Activated T-helper 9 cell treated with anti-CD3 and anti-CD28 coated beads, Interleukin-2, amount 50 U/mL, for 16 hours (primary cell): ENCODE measurements around the gene DOCK9.

ENCODE experiments used
- DNase-seq: peaks from one replicate; pipeline ENCODE4 v3.0.0-alpha.2; 2020; ENCODE audit warnings: low read depth

DOCK9 gene

DNA sequence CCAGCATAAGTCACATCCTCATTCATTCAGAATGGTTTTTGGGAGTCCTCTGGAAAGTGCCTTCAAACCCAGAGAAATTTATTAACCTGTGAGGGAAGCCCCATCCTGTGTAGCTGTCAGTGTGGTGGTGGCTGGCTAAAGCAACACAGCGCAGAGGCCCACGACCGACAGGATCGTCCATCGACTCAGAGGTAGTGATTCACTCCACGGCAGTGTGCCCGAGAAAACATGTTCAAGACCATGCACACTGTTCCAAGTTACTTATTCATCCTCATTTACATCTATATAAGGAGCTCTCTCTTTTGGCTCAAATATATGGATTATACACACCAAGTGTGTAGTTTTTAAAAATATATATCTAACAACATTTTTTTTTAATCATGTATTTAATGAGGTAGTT, 129.1 kb downstream of the DOCK9 start:
- DNase-seq: no peak

DNA sequence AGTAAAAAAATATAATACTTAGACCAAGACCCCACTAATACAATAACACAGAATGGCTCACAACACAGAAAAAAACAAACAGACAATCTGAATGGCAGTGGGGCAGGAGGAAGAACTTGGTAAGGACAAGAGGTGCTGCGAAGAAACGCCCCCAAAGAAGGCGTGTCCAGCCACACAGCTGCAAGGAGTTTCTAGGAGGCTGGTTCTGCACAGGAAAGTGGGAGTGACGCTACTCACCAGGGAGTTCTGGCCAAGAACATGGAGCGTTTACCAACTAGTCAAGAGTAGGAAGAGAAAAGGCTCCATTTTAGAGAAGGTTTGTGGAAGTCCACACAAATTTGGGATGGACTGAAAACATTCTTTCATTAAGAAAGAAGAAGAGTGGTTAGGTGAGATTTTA, 130.1 kb downstream of the DOCK9 start:
- DNase-seq: no peak

DNA sequence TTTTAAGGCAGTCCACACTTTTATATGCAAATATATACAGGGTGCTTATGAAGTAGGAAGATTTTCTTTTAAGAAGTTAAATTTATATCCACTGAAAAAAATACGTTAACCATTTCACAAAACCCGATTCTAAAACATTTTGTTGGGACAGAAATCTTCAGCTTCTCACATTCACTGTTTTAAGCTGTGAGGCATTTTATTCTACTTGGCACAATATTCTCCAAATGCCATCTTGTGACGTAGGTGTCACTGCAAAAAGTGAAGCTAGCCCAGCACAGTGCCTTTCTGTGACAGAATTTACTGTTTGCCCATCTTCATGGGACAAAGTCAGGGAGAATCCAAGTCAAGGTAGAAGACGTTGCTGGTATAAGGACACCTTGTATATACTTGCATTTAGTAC, 130.9 kb downstream of the DOCK9 start:
- DNase-seq: no peak

DNA sequence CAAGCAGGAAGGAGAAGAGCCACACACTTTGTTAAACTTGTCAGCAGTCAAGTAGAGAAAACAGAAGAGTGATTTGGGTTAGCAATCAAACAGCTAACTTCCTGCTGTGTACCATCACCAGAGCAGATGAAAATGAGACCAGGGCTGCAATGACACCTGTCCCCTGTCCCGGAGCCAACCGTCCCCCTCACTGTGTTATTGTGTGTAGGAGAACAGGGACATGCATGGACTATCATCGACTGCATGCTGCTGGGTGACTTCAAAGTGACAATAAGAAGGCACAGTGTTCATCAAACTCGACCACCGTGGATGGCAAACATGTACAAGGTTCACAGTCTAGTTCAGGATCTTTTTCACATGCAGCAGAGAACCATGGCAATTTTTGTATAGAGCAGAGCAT, 131.3 kb downstream of the DOCK9 start:
- no peak for DNase-seq

DNA sequence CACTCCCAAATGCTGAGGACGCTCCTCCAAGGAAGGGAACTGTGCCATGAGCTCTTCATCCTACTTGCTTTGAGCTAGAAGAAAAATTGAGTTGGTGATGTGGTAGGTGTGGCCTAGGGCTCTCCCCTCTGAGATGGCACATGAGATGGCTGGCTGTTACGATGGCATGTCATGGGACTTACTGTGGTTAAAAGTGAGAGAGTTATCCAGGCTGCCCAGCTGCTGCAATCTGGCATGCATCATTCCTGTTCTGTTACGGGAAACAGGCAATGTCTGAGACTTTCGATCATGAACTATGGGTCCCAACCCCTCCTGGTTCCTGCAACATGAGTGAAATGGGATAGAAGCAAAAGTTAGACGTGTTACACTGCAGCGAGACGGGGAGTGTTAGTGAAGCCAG, 132.1 kb downstream of the DOCK9 start:
- DNase-seq: no peak

DNA sequence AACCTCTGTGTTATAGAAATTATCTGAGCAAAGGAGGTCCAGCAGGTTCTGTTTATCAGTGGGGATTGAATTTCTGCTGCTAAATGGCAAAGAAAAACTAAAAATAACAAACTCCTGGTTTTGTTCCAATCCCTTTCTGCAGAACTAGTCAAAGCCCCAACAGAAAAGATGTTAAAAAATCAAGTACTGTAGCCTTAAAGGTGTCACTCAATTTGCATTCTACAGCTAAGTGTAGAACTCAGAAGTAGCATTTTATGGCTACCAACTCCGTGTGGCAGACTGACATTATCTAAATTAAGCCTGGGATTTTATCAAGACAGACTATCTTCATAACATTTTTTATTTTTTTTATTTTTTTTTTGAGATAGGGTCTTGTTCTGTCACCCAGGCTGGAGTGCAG, 133.8 kb downstream of the DOCK9 start:
- DNase-seq: no peak

DNA sequence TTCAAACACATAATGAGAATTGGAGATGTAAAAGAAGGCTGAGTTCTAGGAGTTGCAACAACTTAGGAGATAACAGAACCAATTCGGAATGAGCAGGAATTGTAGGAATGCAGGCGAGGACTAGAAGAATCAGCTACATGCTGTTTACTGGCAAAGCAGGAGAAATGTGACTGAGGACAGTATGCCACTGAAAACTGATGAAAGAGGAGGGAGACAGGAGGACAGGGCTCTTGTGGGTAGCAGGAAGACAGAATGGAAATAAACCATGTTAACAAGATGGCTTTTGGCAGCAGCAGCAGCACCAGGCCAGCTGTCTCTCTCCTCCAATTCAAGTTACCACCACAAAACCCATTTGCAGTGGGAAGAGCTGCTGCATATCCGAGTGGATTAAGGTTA, 134.4 kb downstream of the DOCK9 start:
- DNase-seq: no peak

DNA sequence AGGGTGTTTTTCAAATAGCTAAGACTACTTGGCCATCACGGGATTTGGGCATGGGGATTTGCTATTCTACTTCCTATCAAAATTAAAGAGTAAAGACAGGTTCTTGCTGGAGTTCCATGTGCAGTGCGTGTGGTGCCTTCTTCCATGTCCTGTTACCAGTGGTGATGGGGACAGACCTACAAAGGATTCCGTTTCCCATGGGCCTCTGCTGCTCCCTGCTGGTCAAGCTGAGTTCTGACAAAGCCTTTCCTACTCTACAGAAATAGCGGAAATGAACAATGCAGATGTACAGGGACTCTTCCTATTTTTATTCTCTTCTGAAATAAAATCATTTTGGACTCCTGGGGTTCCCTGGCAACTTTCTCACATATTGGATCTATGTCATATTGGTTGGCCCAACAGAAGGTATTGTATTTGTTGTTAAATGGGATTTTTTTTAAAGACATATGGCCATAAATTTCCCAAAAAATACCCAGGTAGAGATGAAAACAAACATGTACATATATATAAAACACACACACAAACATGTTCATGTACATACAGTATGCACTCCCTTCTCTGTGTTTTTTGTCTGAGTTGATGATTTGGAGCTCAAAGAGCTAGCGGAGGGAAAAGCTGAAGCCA, 134.9 kb downstream of the DOCK9 start:
- peak; percentile 38 for DNase-seq

DNA sequence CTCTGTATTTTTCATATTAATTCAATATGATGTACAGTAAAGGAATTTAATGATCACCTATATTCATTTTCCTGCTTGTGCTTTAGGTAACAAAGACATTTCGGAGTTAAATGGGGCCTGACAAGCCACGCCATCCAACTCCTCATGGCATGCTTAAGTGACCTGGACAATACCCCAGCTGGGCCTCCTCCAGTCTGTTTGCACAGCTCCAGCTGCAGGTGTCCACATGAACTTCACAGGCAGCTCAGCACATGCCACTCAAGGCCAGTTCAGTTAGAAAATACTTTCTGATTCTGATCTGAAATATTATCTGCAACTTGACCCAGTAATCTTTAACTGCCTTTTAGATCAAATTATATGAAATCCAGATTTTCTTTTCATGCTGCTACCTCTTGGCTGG, 135.8 kb downstream of the DOCK9 start:
- DNase-seq: no peak

DNA sequence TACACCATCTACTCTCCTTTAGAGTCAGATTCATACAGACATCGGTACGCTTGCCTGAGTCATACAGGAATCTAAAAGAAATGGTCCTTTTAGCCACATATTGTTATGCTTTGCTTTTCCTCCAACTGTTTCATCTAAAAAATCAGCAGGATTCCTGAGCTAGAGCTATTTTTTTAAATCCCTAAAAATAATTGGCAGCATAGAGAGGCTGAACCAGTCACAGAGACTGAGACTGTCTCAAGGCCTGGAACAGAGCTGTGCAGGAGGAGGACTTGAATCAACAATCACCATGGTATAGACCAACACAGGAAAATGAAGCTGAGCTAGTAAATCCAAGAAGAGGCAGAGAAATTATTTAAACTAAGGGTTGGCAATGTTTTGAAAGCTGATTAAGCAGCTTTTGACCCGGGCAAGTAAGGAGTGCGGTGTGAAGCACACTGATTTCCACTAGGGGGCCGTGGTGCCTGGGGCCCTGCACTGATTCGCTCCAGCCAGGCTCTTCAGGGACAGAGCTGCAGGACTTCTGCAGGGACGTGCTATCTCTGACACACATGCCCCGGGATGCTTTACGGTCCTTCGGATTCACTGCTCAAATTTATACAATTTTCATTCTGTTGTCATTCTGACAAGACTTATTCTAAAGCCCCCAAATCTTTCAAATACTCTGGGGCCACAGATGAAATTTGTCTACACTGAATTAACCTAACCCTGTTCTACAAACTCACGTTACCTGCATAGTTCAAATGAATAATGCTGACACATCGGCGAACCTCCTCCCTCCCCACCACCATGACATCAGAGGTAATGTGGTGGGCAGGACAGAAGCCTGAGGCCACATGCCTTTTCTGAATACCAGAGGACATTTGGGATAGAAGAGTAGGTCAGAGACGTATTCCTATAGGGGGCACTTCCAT, 137.8 kb downstream of the DOCK9 start:
- DNase-seq: peak; percentile 10

DNA sequence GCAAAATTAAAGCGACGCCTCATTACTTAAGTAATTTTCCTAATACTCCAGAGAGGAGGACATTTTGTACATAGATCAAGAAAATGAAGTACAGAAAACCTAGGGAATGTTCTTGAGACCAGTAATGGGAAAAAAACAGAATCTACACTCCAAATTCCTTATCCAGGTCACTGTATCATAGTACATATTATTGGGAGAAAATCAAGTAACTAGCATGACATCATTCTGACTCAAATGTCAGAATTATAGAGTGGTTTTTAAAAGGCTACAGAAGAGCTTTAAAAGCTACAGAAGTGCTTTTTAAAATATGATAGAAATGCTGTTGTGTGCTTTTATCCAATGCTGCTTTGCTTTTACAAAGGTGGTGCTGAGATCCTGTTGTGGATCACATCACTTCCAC, 139.1 kb downstream of the DOCK9 start:
- DNase-seq: no peak

DNA sequence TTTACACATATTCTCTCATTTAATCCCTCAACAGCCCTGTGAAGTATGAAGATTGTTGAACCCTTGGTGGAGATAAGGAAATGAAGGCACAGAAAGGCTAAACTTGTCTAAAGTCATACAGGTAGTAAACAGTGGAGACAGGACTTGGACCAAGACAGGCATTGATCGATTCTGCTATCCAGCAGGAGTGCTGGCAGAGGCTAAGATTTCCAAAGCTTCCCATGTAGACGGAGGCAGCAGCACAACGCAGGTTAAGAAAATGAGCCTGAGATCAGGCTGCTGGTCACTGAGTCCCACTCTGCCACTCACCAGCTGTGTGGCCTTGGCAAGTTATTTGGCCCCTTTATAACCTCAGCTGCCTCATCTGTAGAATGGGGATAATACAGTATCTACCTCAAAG, 140.0 kb downstream of the DOCK9 start:
- DNase-seq: no peak

DNA sequence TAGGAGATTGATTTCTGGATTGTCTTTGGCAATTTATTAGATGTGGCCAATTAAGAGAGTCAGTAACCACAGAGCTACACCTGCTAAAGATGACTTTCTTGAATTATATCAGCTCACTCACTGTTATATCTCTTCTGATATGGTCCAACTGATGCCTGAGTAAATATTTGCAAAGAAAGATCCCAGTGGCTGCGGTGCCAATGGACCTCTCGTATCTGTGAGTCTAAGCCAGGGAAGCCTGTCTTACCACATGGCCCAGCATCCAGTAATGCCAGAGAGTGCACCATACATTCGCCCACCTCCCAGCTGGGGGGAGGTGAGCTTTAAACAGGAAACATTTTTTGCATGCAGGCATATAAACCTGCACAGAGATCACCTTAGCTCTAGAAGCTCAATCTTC, 142.7 kb downstream of the DOCK9 start:
- no peak for DNase-seq

DNA sequence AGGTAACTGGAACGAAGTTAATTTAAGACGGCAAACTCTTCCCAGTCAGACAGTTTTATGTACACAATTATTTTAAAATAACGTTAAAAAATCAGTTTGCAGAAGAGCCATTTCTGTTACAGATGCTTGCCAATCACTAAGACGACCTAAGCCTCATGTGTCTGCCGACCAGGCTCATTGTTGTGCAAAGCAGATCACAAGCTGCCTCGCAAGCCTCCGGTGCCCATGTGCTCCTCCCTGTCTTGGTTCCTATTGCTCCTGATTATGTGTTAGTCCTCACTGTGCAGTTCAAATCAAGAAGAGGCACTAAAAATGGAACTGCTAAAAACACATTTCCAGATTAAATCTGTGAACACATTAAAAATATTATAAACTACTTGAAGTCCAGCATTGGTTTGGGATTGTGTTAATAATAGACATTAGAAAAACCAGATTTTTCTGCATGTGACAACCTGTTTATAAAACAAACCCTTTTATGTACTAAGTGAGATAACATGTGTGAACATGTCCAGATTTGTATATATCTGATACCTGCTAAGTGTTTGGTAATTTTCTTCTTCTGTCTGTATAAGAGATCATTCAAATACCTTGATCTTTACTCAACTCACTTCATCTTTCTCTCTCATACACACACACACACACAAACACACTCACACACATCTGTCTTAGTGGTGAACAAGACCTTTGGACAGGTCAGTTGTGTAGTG, 143.5 kb downstream of the DOCK9 start:
- DNase-seq: no peak

DNA sequence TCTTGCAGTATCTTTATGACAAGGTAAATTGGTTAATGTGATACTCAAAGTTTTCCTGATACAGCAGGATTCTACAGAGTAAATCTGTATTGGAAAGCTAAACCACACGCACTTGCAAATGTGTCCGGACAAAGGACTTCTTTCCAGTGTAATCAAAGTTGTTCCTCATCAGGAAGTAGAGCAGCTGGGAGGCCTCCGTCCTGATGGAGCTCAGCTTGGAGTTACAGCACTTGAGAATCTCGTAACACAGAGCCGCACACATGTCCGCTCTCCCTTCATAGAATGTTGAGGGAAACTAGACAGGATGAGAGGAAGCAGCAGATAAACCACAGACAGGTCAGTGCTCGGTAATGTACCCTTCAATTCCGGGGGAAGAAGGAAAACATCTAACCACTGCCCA, 146.6 kb downstream of the DOCK9 start:
- DNase-seq: no peak

DNA sequence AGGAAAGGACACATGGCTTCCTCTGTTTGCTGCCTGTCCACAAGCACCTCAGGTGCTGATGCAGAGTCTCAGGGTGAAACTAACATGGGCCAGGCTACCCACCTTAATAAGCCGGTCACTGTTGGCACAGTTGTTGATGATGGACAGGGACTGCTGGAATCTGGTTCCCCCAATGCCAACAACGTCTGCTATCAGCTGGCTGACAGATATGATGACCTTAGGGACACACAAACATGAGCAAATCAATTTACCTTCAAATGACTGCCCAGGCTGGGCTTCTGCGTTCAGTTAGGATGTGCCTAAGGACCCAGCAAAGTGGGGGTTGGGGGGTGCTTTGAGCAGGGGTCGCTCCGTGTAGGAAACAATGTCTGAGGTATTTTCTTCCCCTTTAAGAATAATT, 148.3 kb downstream of the DOCK9 start:
- DNase-seq: no peak

DNA sequence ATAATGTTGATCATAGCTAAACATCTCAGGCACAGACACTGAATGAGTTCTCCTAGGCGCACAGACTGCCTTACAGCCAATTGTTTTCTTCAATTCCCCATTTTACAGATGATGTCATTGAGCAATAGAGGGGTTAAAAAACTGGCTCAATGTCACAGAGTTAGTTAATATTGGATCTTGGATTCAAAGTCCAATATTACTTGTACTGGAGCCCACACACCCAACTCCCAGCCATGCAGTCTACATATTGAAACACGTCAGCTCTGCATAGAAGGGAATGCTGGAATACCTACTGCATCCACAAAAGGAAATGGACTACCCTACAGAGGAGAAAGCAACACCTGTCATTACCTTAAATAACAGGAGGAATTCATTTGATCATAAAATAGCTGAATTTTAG, 149.2 kb downstream of the DOCK9 start:
- no peak for DNase-seq

DNA sequence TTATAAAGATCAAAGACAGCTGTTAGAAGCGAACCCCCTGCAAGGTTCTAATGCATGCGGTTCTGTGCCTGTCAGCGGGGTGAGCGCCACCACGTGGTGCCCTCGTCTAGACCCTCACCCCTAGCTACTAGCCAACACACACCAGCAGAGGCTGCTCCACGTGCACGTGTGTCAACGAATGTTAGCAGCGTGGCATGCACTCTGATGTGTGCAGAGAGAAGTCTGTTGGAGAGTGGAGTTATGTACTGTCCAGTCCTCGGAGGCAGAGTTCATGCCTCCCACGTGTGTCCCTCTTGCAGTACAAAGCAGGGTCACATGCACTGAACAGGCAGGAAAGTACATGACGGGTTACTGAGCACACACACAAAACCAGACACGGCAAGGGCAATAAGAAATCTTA, 150.4 kb downstream of the DOCK9 start:
- DNase-seq: no peak

DNA sequence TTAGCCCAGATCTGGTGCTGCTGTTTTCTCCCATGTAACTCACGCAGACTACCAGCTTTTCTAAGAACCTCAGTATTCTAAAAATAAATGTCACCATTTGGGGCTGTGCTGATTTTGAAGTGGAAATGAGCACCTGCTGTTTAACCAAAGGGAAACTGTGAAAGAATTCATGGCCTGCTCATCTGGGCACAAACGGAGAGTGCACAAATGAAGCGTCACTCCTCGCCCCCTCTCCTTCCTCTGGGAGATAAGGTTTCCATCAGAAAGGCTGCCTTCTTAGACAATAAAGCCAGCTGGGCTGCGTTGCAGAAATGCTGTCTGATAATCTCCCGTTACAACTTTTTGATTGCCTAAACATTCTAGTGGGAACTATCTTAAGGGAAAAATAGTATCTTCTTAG, 151.7 kb downstream of the DOCK9 start:
- no peak for DNase-seq

DNA sequence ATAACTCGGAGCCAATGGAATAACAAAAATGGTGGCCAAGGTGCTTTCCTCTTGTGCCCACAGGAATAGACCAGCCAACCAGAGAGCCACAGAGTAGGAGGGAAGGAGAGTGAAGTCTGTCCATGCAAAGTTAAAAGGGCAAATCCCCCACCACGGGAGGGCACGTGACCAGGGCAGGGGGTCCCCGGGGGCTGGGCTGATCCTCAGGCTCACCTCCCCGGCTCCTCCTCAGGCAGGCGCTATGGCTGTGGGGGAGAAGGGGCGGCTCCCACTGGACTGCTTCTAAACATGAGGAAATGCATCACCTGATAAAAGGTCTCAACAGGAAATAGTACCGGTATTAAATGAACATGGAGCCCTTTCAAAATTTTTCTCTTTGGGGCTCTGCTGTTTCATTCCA, 152.2 kb downstream of the DOCK9 start:
- no peak for DNase-seq

DNA sequence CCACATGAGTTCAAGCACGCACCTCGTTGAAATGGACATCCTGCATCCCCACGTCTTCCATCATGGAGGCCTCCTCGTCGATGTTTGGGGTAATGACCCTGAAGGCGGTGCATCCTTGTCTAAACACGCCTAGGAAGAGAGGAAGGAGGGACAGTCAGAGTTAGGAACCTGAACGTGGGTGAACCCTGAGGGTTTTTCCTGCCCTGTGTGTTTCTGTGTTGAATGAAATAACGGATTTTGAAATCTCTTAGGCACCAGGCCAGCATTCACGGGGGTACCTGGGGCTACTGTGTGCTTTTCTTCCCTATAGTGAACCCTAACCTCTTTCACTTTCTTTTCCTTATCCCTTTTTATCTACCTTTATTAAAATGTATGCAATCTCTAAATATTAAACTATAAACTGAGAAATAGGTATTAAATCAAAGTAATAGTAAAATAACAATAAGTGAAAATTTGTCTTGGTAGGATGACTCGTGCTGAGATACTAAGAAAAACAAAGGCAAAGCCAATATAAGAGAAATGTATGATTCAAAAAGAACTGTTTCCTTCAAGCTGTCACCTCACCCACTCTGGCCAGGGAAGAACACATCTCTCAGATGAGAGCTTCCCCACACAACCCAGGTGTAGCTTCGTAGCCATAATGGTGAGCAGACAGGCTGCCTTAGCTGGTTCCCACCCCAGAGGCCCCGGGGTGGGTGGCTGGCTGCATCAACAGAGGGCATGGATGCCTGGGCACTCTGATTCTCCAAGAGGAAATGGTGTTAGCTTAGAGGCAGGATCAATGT, 153.3 kb downstream of the DOCK9 start:
- no peak for DNase-seq

DNA sequence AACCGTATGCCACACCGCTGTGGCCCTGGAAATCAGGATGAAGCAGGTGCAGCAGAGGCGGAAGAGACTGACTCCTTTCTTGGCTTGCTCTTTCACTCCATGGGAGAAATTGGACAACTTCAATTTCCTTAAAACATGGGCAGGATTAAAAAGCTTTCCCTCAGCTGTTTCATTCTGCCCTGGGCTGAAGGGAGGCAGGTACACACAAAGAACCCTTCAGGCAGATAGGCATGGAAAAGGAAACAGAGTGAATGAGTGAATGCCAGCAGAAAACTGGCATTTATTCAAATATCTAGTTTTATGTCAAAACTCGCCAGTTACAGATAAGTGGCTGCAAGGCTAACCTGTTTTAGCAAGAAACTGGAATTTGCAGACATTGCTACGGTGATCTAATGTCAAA, 154.4 kb downstream of the DOCK9 start:
- DNase-seq: no peak
